Fibroblast of the conjunctiva (primary cell): ENCODE data around the gene ZNF595.
"Not testable (repeated sequence)": the region's sequence is repeated elsewhere in the genome, so short reads cannot be mapped to it uniquely, and the experiment has no call there.

ENCODE experiments used
- DNase-seq: peaks from one replicate; pipeline ENCODE4 v3.0.0-alpha.2; 2010; ENCODE audit warnings: low read depth

Gene ZNF595

GRCh38 chr4:52804-53479 lies at the start of gene ZNF595:
Gene ZNF595 (plus strand): TSS chr4:53321. CDS start chr4:53489, 168 bp downstream.
- DNase-seq = not testable (repeated sequence)

GRCh38 chr4:9937-10870 lies 42.9 kb upstream of the ZNF595 start:
- not testable (repeated sequence) for DNase-seq

GRCh38 chr4:11095-11815 lies 41.9 kb upstream of the ZNF595 start:
- DNase-seq = not testable (repeated sequence)

- not testable (repeated sequence) for DNase-seq
Observed at GRCh38 chr4:11816-12417, 41.2 kb upstream of the ZNF595 start.

GRCh38 chr4:18128-18527 lies 35.0 kb upstream of the ZNF595 start:
- DNase-seq = not testable (repeated sequence)

- not testable (repeated sequence) for DNase-seq
Observed at GRCh38 chr4:18589-18988, 34.5 kb upstream of the ZNF595 start.

- DNase-seq = not testable (repeated sequence)
Observed at GRCh38 chr4:22882-23281, 30.2 kb upstream of the ZNF595 start.

- DNase-seq = not testable (repeated sequence)
Observed at GRCh38 chr4:24359-24758, 28.8 kb upstream of the ZNF595 start.

GRCh38 chr4:27501-27900 lies 25.6 kb upstream of the ZNF595 start:
- DNase-seq = not testable (repeated sequence)

GRCh38 chr4:28767-29542 lies 24.2 kb upstream of the ZNF595 start:
- DNase-seq = not testable (repeated sequence)

- not testable (repeated sequence) for DNase-seq
Observed at GRCh38 chr4:33314-33713, 19.8 kb upstream of the ZNF595 start.

GRCh38 chr4:36559-37415 lies 16.3 kb upstream of the ZNF595 start:
- DNase-seq = not testable (repeated sequence)

GRCh38 chr4:38202-38601 lies 14.9 kb upstream of the ZNF595 start:
- DNase-seq = not testable (repeated sequence)

- not testable (repeated sequence) for DNase-seq
Observed at GRCh38 chr4:43375-43774, 9.7 kb upstream of the ZNF595 start.

- not testable (repeated sequence) for DNase-seq
Observed at GRCh38 chr4:51253-51652, 1.9 kb upstream of the ZNF595 start.

- DNase-seq = not testable (repeated sequence)
Observed at GRCh38 chr4:51655-52277, 1.4 kb upstream of the ZNF595 start.

- DNase-seq = not testable (repeated sequence)
Observed at GRCh38 chr4:53521-53920, 400 bp downstream of the ZNF595 start.

- DNase-seq = not testable (repeated sequence)
Observed at GRCh38 chr4:64733-65132, 11.6 kb downstream of the ZNF595 start.

- DNase-seq = no peak
Observed at GRCh38 chr4:71830-72229, 18.7 kb downstream of the ZNF595 start.

- no peak for DNase-seq
Observed at GRCh38 chr4:85951-86350, 32.8 kb downstream of the ZNF595 start.
